Activated CD8-positive, alpha-beta memory T cell treated with anti-CD3 and anti-CD28 coated beads for 1 hour (primary cell): Measurements from ENCODE around the gene ZC2HC1B.

Source experiments
- DNase-seq, 2 donors: peaks; one replicate each; pipeline ENCODE4 v3.0.0-alpha.2; 2020; ENCODE audit warnings: low read depth in 1 of 2; ENCODE audit errors: extremely low read depth in 1 of 2

ZC2HC1B gene

GRCh38 chr6:143959927-143960326 lies 95.7 kb downstream of the ZC2HC1B start:
- DNase-seq, result no peak

GRCh38 chr6:143961066-143961465 lies 96.8 kb downstream of the ZC2HC1B start:
- DNase-seq, result no peak

GRCh38 chr6:143961886-143962878 lies 97.9 kb downstream of the ZC2HC1B start:
- DNase-seq, result no peak

- no peak for DNase-seq
Measured at GRCh38 chr6:143963158-143963919, 99.1 kb downstream of the ZC2HC1B start.

- no peak for DNase-seq
Measured at GRCh38 chr6:143964674-143965081, 100.4 kb downstream of the ZC2HC1B start.

- DNase-seq, result no peak
Measured at GRCh38 chr6:143965503-143966171, 101.4 kb downstream of the ZC2HC1B start.

GRCh38 chr6:143966312-143966711 lies 102.0 kb downstream of the ZC2HC1B start:
- DNase-seq, result no peak

- DNase-seq, result no peak
Measured at GRCh38 chr6:143967706-143968376, 103.6 kb downstream of the ZC2HC1B start.

- no peak for DNase-seq
Measured at GRCh38 chr6:143969077-143969476, 104.8 kb downstream of the ZC2HC1B start.

- no peak for DNase-seq
Measured at GRCh38 chr6:143970456-143971218, 106.4 kb downstream of the ZC2HC1B start.

GRCh38 chr6:143971482-143972205 lies 107.4 kb downstream of the ZC2HC1B start:
- DNase-seq, result no peak

GRCh38 chr6:143973097-143973966 lies 109.1 kb downstream of the ZC2HC1B start:
- DNase-seq, result no peak

GRCh38 chr6:143974089-143974488 lies 109.8 kb downstream of the ZC2HC1B start:
- no peak for DNase-seq

- no peak for DNase-seq
Measured at GRCh38 chr6:143976806-143977349, 112.6 kb downstream of the ZC2HC1B start.

GRCh38 chr6:143980921-143981320 lies 116.6 kb downstream of the ZC2HC1B start:
- no peak for DNase-seq

GRCh38 chr6:143982968-143983367 lies 118.7 kb downstream of the ZC2HC1B start:
- DNase-seq, result no peak

GRCh38 chr6:143984666-143985065 lies 120.4 kb downstream of the ZC2HC1B start:
- DNase-seq, result no peak

- DNase-seq, result no peak
Measured at GRCh38 chr6:143986463-143987065, 122.3 kb downstream of the ZC2HC1B start.
